HepG2 (cell line): Measurements from ENCODE around the gene TBC1D19. TPM values are rescaled to one million over a fixed set of nuclear protein-coding genes. Genes with fewer than 3 reads are reported as not detected.

Experiments used
- CCAR2 ChIP-seq: fragments of 200-400 bp; formaldehyde crosslinking; optimal IDR thresholded peaks from 2 replicates; pipeline ENCODE3; 2018; ENCODE audit warnings: low read depth, mild to moderate bottlenecking, low read length, moderate library complexity
- ELF3 ChIP-seq: IDR thresholded peaks from 2 replicates; pipeline ENCODE4 v1.6.1; 2016; ENCODE audit warnings: missing genetic modification reagents, missing compliant biosample characterization
- ERF ChIP-seq: IDR thresholded peaks from 2 replicates; pipeline ENCODE4 v1.6.1; 2018; ENCODE audit warnings: missing biosample characterization, missing genetic modification reagents
- HHEX ChIP-seq: IDR thresholded peaks from 2 replicates; pipeline ENCODE4 v1.6.1; 2016; ENCODE audit warnings: control low read depth
- JARID2 ChIP-seq: sonication (generic); formaldehyde crosslinking; IDR thresholded peaks from 2 replicates; pipeline ENCODE4 v1.8.1; 2023; ENCODE audit warnings: missing genetic modification reagents, inconsistent platforms; ENCODE audit not compliant: insufficient replicate concordance
- KAT2B ChIP-seq: fragments of 150-350 bp; IDR thresholded peaks from 2 replicates; pipeline ENCODE4 v1.6.1; 2014; ENCODE audit warnings: low read depth, low read length, borderline replicate concordance
- KMT2B ChIP-seq: IDR thresholded peaks from 2 replicates; pipeline ENCODE4 v1.6.1; 2016; ENCODE audit warnings: missing genetic modification reagents, missing compliant biosample characterization
- ONECUT2 ChIP-seq: sonication (generic); formaldehyde crosslinking; IDR thresholded peaks from 2 replicates; pipeline ENCODE4 v1.4.0; 2020; ENCODE audit warnings: missing genetic modification reagents
- TAF1 ChIP-seq: sonication (generic); formaldehyde crosslinking; IDR thresholded peaks from 2 replicates; pipeline ENCODE4 v1.4.0; 2020; ENCODE audit warnings: missing genetic modification reagents
- TAF15 ChIP-seq: fragments of 200-400 bp; formaldehyde crosslinking; IDR thresholded peaks from one replicate; pipeline ENCODE4 v1.6.1; 2018; ENCODE audit warnings: mild to moderate bottlenecking, low read depth, low read length; ENCODE audit not compliant: poor library complexity, severe bottlenecking
- ZBTB7B ChIP-seq: sonication (generic); formaldehyde crosslinking; IDR thresholded peaks from 2 replicates; pipeline ENCODE4 v1.4.0; 2020; ENCODE audit warnings: missing genetic modification reagents
- ZKSCAN1 ChIP-seq: fragments of 150-350 bp; IDR thresholded peaks from 2 replicates; pipeline ENCODE4 v1.6.1; 2014; ENCODE audit warnings: low read length
- ZNF383 ChIP-seq: sonication (generic); formaldehyde crosslinking; IDR thresholded peaks from 2 replicates; pipeline ENCODE4 v1.4.0; 2020; ENCODE audit warnings: missing genetic modification reagents, mild to moderate bottlenecking, borderline replicate concordance
- ZNF468 ChIP-seq: sonication (generic); formaldehyde crosslinking; IDR thresholded peaks from 2 replicates; pipeline ENCODE4 v1.8.0; 2022; ENCODE audit warnings: mild to moderate bottlenecking, moderate library complexity, missing genetic modification reagents
- ZNF747 ChIP-seq: sonication (generic); formaldehyde crosslinking; IDR thresholded peaks from 2 replicates; pipeline ENCODE4 v1.8.1; 2023; ENCODE audit warnings: missing genetic modification reagents, mild to moderate bottlenecking, borderline replicate concordance
- ZNF772 ChIP-seq: sonication (generic); formaldehyde crosslinking; IDR thresholded peaks from 2 replicates; pipeline ENCODE4 v1.5.0; 2020; ENCODE audit warnings: mild to moderate bottlenecking, missing genetic modification reagents
- ZSCAN30 ChIP-seq: sonication (generic); formaldehyde crosslinking; IDR thresholded peaks from 2 replicates; pipeline ENCODE4 v1.5.0; 2020; ENCODE audit warnings: mild to moderate bottlenecking, missing genetic modification reagents
- polyA plus RNA-seq, 8 experiments: library from polyadenylated mRNA; depleted of rRNA in 3 of 8; stranded (reverse) in 7 of 8; unstranded in 1 of 8; fragments of >200 nt; fragmentation: Illumina TruSeq in 4 of 8; extraction: Trizol in 4 of 8; gene quantifications; 2 replicates each; pipeline versions ENCODE4 v1.2.1 to v1.2.3, GENCODE V29; 2011 to 2016; ENCODE audit warnings: low read depth in 4 of 8, missing spikeins in 1 of 8, mixed read lengths in 1 of 8; ENCODE audit not compliant: insufficient read depth in 1 of 8
- total RNA-seq, 5 experiments: library from RNA; depleted of rRNA; stranded (reverse); fragments of >200 nt; fragmentation: Illumina TruSeq; extraction: Trizol; gene quantifications; 2 replicates each; pipeline ENCODE4 v1.2.3, GENCODE V29; 2016; ENCODE audit warnings: low read depth in 1 of 5
- TF ChIP-seq, protein P1 (sequence below): sonication (generic); formaldehyde crosslinking; IDR thresholded peaks from 2 replicates; pipeline ENCODE4 v1.4.0; 2020; ENCODE audit warnings: missing genetic modification reagents, borderline replicate concordance
- TF ChIP-seq, protein P2 (sequence below): sonication (generic); formaldehyde crosslinking; IDR thresholded peaks from 2 replicates; pipeline ENCODE4 v1.4.0; 2020; ENCODE audit warnings: missing genetic modification reagents
- TF ChIP-seq, protein P3 (sequence below): sonication (generic); formaldehyde crosslinking; IDR thresholded peaks from 2 replicates; pipeline ENCODE4 v1.4.0; 2020; ENCODE audit warnings: missing genetic modification reagents
- TF ChIP-seq, protein P4 (sequence below): sonication (generic); formaldehyde crosslinking; IDR thresholded peaks from 2 replicates; pipeline ENCODE4 v1.5.0; 2020; ENCODE audit warnings: mild to moderate bottlenecking, missing genetic modification reagents

TBC1D19 gene
- total and polyA plus RNA-seq, 2 of the 13 experiments (the other 11 are each of a cell fraction or from before 2014, with no cell fraction given) = 1.6 to 3.5 TPM

DNA sequence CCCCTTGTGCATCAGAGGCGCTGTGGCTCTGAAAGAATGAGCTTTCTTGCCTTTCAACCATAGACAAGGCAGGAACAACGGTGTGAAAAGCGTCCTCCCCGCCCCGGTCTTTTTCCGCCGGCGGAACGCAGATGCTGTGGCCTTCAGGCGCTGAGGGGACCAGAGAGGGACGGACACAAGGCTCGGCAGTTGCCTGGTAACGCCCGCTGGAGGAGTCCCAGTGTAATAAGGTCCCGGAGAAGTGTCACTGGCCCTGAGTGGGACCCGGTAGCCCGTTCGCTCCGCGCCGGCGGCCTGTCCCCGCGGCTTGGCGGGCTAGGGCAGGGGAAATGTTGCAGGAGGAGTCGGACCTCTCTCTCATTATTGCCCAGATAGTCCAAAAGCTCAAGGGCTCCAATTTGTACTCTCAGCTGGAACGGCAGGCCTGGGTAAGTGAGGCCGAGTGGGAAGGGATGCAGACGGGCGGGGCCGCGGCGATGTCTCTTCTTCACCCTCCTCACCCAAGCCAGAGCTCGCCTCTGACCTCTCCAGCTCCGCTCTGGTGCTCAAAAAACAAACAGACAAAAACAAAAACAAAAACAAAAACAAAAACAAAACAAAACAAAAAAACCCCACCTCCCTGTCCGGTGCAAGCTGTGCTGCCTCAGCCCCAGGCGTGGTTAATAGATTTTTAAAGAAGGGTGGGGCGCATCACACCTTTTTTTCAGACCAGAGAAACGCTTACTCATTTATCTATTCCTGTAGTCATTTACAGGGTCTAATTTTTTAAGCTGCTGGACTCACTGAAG lies at the start of gene TBC1D19 (continued):
- TF ChIP-seq, protein P1, sequence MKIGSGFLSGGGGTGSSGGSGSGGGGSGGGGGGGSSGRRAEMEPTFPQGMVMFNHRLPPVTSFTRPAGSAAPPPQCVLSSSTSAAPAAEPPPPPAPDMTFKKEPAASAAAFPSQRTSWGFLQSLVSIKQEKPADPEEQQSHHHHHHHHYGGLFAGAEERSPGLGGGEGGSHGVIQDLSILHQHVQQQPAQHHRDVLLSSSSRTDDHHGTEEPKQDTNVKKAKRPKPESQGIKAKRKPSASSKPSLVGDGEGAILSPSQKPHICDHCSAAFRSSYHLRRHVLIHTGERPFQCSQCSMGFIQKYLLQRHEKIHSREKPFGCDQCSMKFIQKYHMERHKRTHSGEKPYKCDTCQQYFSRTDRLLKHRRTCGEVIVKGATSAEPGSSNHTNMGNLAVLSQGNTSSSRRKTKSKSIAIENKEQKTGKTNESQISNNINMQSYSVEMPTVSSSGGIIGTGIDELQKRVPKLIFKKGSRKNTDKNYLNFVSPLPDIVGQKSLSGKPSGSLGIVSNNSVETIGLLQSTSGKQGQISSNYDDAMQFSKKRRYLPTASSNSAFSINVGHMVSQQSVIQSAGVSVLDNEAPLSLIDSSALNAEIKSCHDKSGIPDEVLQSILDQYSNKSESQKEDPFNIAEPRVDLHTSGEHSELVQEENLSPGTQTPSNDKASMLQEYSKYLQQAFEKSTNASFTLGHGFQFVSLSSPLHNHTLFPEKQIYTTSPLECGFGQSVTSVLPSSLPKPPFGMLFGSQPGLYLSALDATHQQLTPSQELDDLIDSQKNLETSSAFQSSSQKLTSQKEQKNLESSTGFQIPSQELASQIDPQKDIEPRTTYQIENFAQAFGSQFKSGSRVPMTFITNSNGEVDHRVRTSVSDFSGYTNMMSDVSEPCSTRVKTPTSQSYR (CRISPR knock-in tag) = no peak
- TF ChIP-seq, protein P2, sequence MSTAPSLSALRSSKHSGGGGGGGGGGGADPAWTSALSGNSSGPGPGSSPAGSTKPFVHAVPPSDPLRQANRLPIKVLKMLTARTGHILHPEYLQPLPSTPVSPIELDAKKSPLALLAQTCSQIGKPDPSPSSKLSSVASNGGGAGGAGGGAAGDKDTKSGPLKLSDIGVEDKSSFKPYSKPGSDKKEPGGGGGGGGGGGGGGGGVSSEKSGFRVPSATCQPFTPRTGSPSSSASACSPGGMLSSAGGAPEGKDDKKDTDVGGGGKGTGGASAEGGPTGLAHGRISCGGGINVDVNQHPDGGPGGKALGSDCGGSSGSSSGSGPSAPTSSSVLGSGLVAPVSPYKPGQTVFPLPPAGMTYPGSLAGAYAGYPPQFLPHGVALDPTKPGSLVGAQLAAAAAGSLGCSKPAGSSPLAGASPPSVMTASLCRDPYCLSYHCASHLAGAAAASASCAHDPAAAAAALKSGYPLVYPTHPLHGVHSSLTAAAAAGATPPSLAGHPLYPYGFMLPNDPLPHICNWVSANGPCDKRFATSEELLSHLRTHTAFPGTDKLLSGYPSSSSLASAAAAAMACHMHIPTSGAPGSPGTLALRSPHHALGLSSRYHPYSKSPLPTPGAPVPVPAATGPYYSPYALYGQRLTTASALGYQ = no peak
- no peak for TF ChIP-seq ZBTB7B
- no peak for TF ChIP-seq ZNF383 (CRISPR knock-in tag)
- TF ChIP-seq HHEX = peak; percentile 56; the same call in 1 of the 2 replicates
- peak; percentile 71; the same call in 1 of the 2 replicates for TF ChIP-seq ELF3 (CRISPR knock-in tag)
- peak; percentile 71; the same call in 1 of the 2 replicates for TF ChIP-seq ERF (CRISPR knock-in tag)
- TF ChIP-seq TAF15 = no peak
- peak; percentile 98 for TF ChIP-seq KMT2B
- TF ChIP-seq ZNF747 (CRISPR knock-in tag) = peak; percentile 77; the same call in 1 of the 2 replicates
- TF ChIP-seq ZNF468 (CRISPR knock-in tag) = no peak
- peak; percentile 84 for TF ChIP-seq ZNF772 (CRISPR knock-in tag)
- TF ChIP-seq JARID2 (CRISPR knock-in tag) = no peak
- TF ChIP-seq, protein P3, sequence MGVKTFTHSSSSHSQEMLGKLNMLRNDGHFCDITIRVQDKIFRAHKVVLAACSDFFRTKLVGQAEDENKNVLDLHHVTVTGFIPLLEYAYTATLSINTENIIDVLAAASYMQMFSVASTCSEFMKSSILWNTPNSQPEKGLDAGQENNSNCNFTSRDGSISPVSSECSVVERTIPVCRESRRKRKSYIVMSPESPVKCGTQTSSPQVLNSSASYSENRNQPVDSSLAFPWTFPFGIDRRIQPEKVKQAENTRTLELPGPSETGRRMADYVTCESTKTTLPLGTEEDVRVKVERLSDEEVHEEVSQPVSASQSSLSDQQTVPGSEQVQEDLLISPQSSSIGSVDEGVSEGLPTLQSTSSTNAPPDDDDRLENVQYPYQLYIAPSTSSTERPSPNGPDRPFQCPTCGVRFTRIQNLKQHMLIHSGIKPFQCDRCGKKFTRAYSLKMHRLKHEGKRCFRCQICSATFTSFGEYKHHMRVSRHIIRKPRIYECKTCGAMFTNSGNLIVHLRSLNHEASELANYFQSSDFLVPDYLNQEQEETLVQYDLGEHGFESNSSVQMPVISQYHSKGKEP = no peak; the same call in 1 of the 2 replicates
- peak; percentile 84; the same call in 1 of the 2 replicates for TF ChIP-seq ZSCAN30
- TF ChIP-seq ONECUT2 = no peak
- TF ChIP-seq KAT2B = no peak
- no peak for TF ChIP-seq CCAR2
- TF ChIP-seq TAF1 (CRISPR knock-in tag) = peak; percentile 78
- TF ChIP-seq, protein P4, sequence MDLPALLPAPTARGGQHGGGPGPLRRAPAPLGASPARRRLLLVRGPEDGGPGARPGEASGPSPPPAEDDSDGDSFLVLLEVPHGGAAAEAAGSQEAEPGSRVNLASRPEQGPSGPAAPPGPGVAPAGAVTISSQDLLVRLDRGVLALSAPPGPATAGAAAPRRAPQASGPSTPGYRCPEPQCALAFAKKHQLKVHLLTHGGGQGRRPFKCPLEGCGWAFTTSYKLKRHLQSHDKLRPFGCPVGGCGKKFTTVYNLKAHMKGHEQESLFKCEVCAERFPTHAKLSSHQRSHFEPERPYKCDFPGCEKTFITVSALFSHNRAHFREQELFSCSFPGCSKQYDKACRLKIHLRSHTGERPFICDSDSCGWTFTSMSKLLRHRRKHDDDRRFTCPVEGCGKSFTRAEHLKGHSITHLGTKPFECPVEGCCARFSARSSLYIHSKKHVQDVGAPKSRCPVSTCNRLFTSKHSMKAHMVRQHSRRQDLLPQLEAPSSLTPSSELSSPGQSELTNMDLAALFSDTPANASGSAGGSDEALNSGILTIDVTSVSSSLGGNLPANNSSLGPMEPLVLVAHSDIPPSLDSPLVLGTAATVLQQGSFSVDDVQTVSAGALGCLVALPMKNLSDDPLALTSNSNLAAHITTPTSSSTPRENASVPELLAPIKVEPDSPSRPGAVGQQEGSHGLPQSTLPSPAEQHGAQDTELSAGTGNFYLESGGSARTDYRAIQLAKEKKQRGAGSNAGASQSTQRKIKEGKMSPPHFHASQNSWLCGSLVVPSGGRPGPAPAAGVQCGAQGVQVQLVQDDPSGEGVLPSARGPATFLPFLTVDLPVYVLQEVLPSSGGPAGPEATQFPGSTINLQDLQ (CRISPR knock-in tag) = peak; percentile 69; the same call in 1 of the 2 replicates
- peak; percentile 61; the same call in 1 of the 2 replicates for TF ChIP-seq ZKSCAN1
